ENCODE data around the gene B3GALNT2.

- TF ChIP-seq, protein P1, sequence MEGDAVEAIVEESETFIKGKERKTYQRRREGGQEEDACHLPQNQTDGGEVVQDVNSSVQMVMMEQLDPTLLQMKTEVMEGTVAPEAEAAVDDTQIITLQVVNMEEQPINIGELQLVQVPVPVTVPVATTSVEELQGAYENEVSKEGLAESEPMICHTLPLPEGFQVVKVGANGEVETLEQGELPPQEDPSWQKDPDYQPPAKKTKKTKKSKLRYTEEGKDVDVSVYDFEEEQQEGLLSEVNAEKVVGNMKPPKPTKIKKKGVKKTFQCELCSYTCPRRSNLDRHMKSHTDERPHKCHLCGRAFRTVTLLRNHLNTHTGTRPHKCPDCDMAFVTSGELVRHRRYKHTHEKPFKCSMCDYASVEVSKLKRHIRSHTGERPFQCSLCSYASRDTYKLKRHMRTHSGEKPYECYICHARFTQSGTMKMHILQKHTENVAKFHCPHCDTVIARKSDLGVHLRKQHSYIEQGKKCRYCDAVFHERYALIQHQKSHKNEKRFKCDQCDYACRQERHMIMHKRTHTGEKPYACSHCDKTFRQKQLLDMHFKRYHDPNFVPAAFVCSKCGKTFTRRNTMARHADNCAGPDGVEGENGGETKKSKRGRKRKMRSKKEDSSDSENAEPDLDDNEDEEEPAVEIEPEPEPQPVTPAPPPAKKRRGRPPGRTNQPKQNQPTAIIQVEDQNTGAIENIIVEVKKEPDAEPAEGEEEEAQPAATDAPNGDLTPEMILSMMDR (conservative IDR thresholded peaks at IDR 0.05): no peak
- TF ChIP-seq EZH2 (IDR thresholded peaks at IDR 0.05; ENCODE audit: low read depth): no peak
Observed at GRCh38 chr1:235532360-235532759, 28.1 kb upstream of the B3GALNT2 start.
